Gastrocnemius medialis (tissue), 4 donors: ENCODE data around the gene ENDOD1. TPM values are rescaled to one million over a fixed set of nuclear protein-coding genes. Genes with fewer than 3 reads are reported as not detected.

Source experiments
- ATAC-seq, 2 donors: fragments of 150-250 bp; one replicate each; pipeline ENCODE4 v1.9.1; 2016
- DNase-seq, 2 donors: peaks; one replicate each; pipeline ENCODE4 v3.0.0-alpha.2; 2019
- H3K27ac ChIP-seq, 4 donors: fragments of 200-600 bp; sonication (generic); 1 replicate in 1 of 4; 2 replicates in 3 of 4; pipeline ENCODE4 v1.5.1; 2016 to 2018; ENCODE audit warnings: mild to moderate bottlenecking in 2 of 4, moderate library complexity in 1 of 4
- H3K27me3 ChIP-seq, 3 donors: fragments of 200-600 bp; sonication (generic) in 2 of 3; 1 replicate in 1 of 3; 2 replicates in 2 of 3; pipeline versions ENCODE4 v1.5.1 to v1.6.0; 2016 to 2019; ENCODE audit warnings: mild to moderate bottlenecking in 1 of 3, moderate library complexity in 1 of 3
- H3K36me3 ChIP-seq, 2 donors: fragments of 200-600 bp; sonication (generic) in 1 of 2; one replicate each; pipeline ENCODE4 v1.5.1; 2017 to 2018
- H3K4me1 ChIP-seq, 2 donors: fragments of 200-600 bp; sonication (generic) in 1 of 2; one replicate each; pipeline ENCODE4 v1.5.1; 2016 to 2017; ENCODE audit warnings: mild to moderate bottlenecking in 2 of 2
- H3K4me3 ChIP-seq, 4 donors: fragments of 200-600 bp; sonication (generic) in 3 of 4; 1 replicate in 1 of 4; 2 replicates in 3 of 4; pipeline ENCODE4 v1.5.1; 2016 to 2019; ENCODE audit warnings: mild to moderate bottlenecking in 2 of 4
- H3K9me3 ChIP-seq, 3 donors: fragments of 200-600 bp; sonication (generic) in 2 of 3; 1 replicate in 1 of 3; 2 replicates in 2 of 3; pipeline ENCODE4 v1.5.1; 2016 to 2019
- POLR2A ChIP-seq, 2 donors: fragments of 450-650 bp; IDR thresholded peaks; one replicate each; pipeline ENCODE4 v1.6.1; 2017; ENCODE audit warnings: antibody characterized with exemption in 2 of 2, mild to moderate bottlenecking in 2 of 2, moderate library complexity in 2 of 2
- in situ Hi-C, 4 donors: fragments of 200-750 bp; cut with MboI; loops; one replicate each; pipeline versions ENCODE4 v1.15.0 to v1.8.0; 2017; ENCODE audit warnings: low sequenced_read_pairs in 4 of 4
- intact Hi-C: fragments of 100-400 bp; cut with DNase I; formaldehyde crosslinking; loops from one replicate; pipeline ENCODE4 v1.15.1; 2023; ENCODE audit warnings: low total_unique reads
- total RNA-seq, 4 donors: library from RNA; depleted of rRNA; stranded (reverse); fragments of >200 nt; gene quantifications; one replicate each; pipeline versions ENCODE4 v1.1.0 to v1.2.3, GENCODE V29; 2016
- TF ChIP-seq, protein P1 (sequence below), 5 experiments: fragments of 450-650 bp in 3 of 5; fragments of 200-600 bp in 2 of 5; sonication (generic) in 2 of 5; IDR thresholded peaks in 4 of 5; conservative IDR thresholded peaks in 1 of 5; 1 replicate in 4 of 5; 2 replicates in 1 of 5; pipeline ENCODE4 v1.5.1; 2016 to 2019; ENCODE audit warnings: antibody characterized with exemption in 5 of 5, mild to moderate bottlenecking in 3 of 5, moderate library complexity in 3 of 5

Gene ENDOD1
- total RNA-seq, 4 donors from 2014 or later: 17.5 to 35.2 (median 27.6) TPM

DNA sequence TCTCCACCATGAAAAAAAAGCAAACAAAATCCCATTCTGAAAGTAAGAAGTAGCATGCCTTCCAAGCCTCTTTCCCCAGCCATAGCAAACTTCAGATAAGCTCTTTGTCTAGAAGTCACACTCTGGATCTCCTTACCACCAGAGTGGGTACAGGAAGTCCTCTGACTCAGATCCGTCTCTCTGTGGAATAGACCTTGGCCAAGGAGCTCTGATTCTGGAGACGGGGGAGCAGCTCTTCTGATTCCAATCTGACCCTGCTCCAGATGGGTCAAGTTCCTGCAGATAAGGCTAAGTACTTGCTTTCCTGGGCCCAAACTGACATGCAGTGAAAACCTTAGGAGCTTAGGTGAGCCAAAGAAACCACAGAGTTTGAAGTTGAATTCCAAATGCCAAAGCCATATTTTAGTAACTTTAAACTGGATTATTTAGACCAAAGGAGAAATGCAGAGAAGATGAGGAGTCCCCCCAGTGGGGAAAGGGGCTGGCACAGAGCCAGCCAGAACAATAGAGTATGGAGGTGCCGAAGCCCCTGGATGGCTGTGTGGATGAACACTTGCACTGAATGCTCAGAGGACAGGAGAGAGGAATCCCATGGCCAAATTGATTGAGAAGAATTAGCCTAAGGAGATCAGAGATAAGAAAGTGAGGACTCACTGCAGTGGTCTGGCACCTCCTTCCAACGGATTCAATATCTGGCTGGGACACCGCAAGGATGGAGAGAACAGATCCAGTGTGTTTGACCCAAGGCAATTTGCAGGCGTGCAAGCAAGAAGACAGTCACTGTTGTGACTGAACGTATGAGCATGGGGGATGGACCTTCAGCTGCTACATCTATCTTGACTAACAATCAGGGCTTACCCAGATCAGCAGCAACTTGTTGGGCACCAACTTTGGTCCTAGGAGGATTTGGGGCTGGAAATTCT lies 54.9 kb downstream of the ENDOD1 start:
- H3K4me1 ChIP-seq: peaks cover 18 to 22% of the 10 kb centered on the region in 2 donors
- TF ChIP-seq, protein P1, sequence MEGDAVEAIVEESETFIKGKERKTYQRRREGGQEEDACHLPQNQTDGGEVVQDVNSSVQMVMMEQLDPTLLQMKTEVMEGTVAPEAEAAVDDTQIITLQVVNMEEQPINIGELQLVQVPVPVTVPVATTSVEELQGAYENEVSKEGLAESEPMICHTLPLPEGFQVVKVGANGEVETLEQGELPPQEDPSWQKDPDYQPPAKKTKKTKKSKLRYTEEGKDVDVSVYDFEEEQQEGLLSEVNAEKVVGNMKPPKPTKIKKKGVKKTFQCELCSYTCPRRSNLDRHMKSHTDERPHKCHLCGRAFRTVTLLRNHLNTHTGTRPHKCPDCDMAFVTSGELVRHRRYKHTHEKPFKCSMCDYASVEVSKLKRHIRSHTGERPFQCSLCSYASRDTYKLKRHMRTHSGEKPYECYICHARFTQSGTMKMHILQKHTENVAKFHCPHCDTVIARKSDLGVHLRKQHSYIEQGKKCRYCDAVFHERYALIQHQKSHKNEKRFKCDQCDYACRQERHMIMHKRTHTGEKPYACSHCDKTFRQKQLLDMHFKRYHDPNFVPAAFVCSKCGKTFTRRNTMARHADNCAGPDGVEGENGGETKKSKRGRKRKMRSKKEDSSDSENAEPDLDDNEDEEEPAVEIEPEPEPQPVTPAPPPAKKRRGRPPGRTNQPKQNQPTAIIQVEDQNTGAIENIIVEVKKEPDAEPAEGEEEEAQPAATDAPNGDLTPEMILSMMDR (IDR thresholded peaks at IDR 0.05 in 4 of 5, conservative IDR thresholded peaks at IDR 0.05 in 1 of 5): no peak
- TF ChIP-seq POLR2A (IDR thresholded peaks at IDR 0.05): no peak
- no peak overlapping the region for H3K27ac ChIP-seq
- DNase-seq (no peak), ATAC-seq (no peak)
- H3K27me3 ChIP-seq: no peaks in the 10 kb centered on the region
- no peaks in the 10 kb centered on the region for H3K36me3 ChIP-seq
- intact Hi-C loops: no loop called here
- in situ Hi-C loops: loop anchor here in 3 of 4 donors (5.0 kb wide), 3 partner anchors 67 to 77 kb away; partner anchors contain the start of gene SRSF8 (in 1 of the 3)
- H3K9me3 ChIP-seq: no peaks in the 10 kb centered on the region
- H3K4me3 ChIP-seq: no peak overlapping the region

DNA sequence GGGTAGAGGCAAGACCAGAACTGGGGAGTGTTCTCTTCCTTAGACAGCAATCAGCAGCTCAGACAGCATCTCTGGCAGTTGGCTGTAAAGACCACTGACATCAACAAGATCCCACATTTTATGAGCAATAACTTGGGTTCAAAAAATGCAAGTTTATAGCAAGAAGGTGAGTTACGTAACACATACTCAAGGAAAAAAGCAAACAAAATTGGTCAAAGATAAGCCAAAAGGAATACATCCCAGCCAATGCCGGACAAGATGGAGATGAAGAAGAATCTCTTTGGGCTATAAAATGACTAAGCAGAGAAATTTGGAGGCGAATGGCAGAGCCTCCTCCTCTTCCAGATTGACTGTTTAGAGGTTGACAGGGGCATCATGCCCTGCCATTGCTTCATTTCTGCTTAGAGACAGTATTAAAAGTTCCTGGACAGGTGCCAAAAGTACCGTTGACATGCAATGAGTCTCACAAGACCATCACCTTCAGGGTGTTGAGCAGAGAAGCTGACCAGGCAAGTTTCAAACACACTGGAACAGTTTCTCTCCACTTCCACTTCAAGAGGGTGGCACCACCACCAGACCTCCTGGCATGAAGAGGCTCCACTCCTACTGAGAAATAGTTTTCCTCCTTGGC lies 55.9 kb downstream of the ENDOD1 start:
- intact Hi-C loops (no loop called here), in situ Hi-C loops (no loop called here)
- no peak overlapping the region for H3K27ac ChIP-seq
- H3K27me3 ChIP-seq: no peaks in the 10 kb centered on the region
- no peak overlapping the region for H3K4me3 ChIP-seq
- H3K4me1 ChIP-seq: peaks cover 25 to 27% of the 10 kb centered on the region in 2 donors
- ATAC-seq (no peak), DNase-seq (no peak)
- TF ChIP-seq POLR2A (IDR thresholded peaks at IDR 0.05): no peak
- TF ChIP-seq, protein P1 (IDR thresholded peaks at IDR 0.05 in 4 of 5, conservative IDR thresholded peaks at IDR 0.05 in 1 of 5): no peak
- no peaks in the 10 kb centered on the region for H3K36me3 ChIP-seq
- H3K9me3 ChIP-seq: no peaks in the 10 kb centered on the region

DNA sequence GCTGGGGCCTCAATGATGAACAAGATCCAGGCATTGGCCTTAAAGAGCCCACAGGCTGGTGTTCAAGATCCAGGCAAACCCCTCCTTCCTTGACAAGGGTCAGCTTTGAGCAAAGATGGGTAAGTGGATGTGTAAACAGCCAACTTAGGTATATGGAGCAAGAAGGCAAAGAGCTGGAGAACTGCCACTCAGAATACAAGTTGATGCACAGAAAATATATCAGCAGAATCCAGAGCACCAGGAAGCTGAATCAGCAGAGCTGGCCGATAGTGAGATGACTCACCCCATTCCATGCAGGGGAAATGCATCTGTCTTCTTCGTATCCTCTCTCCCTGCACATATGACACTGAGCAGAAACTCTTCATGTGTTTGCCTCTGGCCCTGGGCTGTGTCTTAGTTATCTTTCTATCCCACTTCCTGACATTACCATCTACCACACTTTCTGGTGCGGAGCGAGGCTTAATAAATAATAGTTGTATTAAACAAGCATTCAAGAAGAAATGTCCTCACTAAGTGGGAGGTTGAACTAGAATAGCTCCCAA lies 57.8 kb downstream of the ENDOD1 start:
- Histone ChIP-seq H3K4me3 (no peak overlapping the region), H3K27ac (peak overlapping the region; percentile 61 to 89 (median 84)), H3K36me3 (no peaks in the 10 kb centered on the region), H3K4me1 (peaks cover 30 to 31% of the 10 kb centered on the region in 2 donors), H3K9me3 (no peaks in the 10 kb centered on the region), H3K27me3 (no peaks in the 10 kb centered on the region)
- intact Hi-C loops: no loop called here
- in situ Hi-C loops: no loop called here
- peak; percentile 61 to 77 for ATAC-seq
- peak in 1 of 2 donors; percentile 53 for DNase-seq
- no peak for TF ChIP-seq POLR2A (IDR thresholded peaks at IDR 0.05)
- TF ChIP-seq, protein P1 (IDR thresholded peaks at IDR 0.05 in 4 of 5, conservative IDR thresholded peaks at IDR 0.05 in 1 of 5): no peak

DNA sequence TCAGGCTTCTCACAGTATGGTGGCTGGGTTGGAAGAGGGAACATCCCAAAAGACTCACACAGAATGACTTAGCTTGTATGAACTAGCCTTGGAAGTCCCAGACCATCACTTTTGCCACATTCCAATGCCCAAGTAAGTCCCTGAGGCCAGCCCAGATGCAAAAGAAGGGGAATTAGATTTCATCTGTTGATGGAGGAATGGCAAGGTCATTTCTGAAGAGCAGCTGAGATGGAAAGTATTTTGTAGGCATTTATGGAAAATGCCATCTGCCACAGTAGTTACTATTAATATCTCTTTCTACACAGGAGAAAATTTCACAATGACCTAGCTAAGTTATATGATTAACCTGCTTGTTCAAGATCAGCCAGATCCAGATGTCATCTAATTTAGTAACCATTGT lies 58.8 kb downstream of the ENDOD1 start:
- DNase-seq (no peak), ATAC-seq (no peak)
- Histone ChIP-seq H3K4me3 (no peak overlapping the region), H3K27me3 (no peaks in the 10 kb centered on the region), H3K4me1 (peaks cover 30 to 31% of the 10 kb centered on the region in 2 donors), H3K9me3 (no peaks in the 10 kb centered on the region), H3K36me3 (no peaks in the 10 kb centered on the region), H3K27ac (peak overlapping the region; percentile 61 to 89 (median 84))
- no peak for TF ChIP-seq POLR2A (IDR thresholded peaks at IDR 0.05)
- TF ChIP-seq, protein P1 (IDR thresholded peaks at IDR 0.05 in 4 of 5, conservative IDR thresholded peaks at IDR 0.05 in 1 of 5): no peak
- intact Hi-C loops: no loop called here
- in situ Hi-C loops: no loop called here
